Fibroblast of the aortic adventitia (primary cell): Measurements from ENCODE around the gene CNGA4. TPM values are rescaled to one million over a fixed set of nuclear protein-coding genes. Genes with fewer than 3 reads are reported as not detected.
A peak's percentile ranks its signal among the peaks of the same experiment; 100 is the strongest.

Source experiments
- DNase-seq: peaks from one replicate; pipeline ENCODE4 v3.0.0-alpha.2; 2010; ENCODE audit warnings: low read depth
- H3K4me3 ChIP-seq: 2 replicates; pipeline ENCODE4 v1.5.1; 2011; ENCODE audit warnings: low read depth, mild to moderate bottlenecking, control low read depth, low read length, moderate library complexity
- CTCF ChIP-seq: IDR thresholded peaks from 2 replicates; pipeline ENCODE4 v1.5.1; 2011; ENCODE audit warnings: mild to moderate bottlenecking, low read length, control low read depth, inconsistent platforms; ENCODE audit not compliant: insufficient read depth
- total RNA-seq: library from RNA; depleted of rRNA; stranded (reverse); fragments of >200 nt; gene quantifications from 2 replicates; pipeline ENCODE4 v1.2.3, GENCODE V29; 2012; ENCODE audit warnings: low replicate concordance

CNGA4 gene
- total RNA-seq, 1 donor, result not detected

- DNase-seq, result no peak
- H3K4me3 ChIP-seq, result no peak overlapping the region
- TF ChIP-seq CTCF, result no peak
Measured at GRCh38 chr11:6200975-6201374, 37.9 kb upstream of the CNGA4 start.

- no peak for TF ChIP-seq CTCF
- peak; percentile 7 for DNase-seq
- H3K4me3 ChIP-seq, result no peak overlapping the region
Measured at GRCh38 chr11:6201481-6201880, 37.4 kb upstream of the CNGA4 start.

- TF ChIP-seq CTCF, result no peak
- DNase-seq, result peak; percentile 30
- H3K4me3 ChIP-seq, result no peak overlapping the region
Measured at GRCh38 chr11:6202041-6202440, 36.8 kb upstream of the CNGA4 start.

GRCh38 chr11:6203327-6203726, 35.6 kb upstream of the CNGA4 start:
- no peak overlapping the region for H3K4me3 ChIP-seq
- TF ChIP-seq CTCF, result no peak
- DNase-seq, result no peak

- no peak for TF ChIP-seq CTCF
- no peak for DNase-seq
- H3K4me3 ChIP-seq, result no peak overlapping the region
Measured at GRCh38 chr11:6204706-6205105, 34.2 kb upstream of the CNGA4 start.

GRCh38 chr11:6205366-6205765, 33.5 kb upstream of the CNGA4 start, which contains the start of gene C11orf42:
C11orf42 (plus strand) TSS chr11:6205557; CDS start chr11:6205616, 59 bp downstream.
- TF ChIP-seq CTCF, result no peak

GRCh38 chr11:6206456-6207180, 32.3 kb upstream of the CNGA4 start:
- no peak for DNase-seq
- no peak overlapping the region for H3K4me3 ChIP-seq
- no peak for TF ChIP-seq CTCF

More at GRCh38 chr11:6205366-6205765, 33.5 kb upstream of the CNGA4 start, which contains the start of gene C11orf42:
- DNase-seq, result no peak
- no peak within 1 kb of the TSS for H3K4me3 ChIP-seq
